ENCODE data around the gene NUDT9.
A peak's percentile ranks its signal among the peaks of the same experiment; 100 is the strongest.
"Not testable (repeated sequence)": the region's sequence is repeated elsewhere in the genome, so short reads cannot be mapped to it uniquely, and the experiment has no call there.

NUDT9 gene

DNA sequence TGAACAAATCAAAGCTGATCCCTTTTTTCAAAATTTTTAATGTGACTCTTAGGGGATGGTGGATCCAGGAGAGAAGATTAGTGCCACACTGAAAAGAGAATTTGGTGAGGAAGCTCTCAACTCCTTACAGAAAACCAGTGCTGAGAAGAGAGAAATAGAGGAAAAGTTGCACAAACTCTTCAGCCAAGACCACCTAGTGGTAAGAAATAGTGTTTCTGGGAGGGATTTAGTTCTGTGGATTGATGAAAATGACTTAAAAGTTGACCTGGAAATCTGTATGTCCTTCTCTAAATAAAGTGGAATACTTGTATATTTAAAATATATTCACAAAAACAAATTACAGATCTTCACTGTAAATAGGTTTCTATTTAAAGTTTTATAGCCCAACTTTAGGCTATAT, 29.2 kb downstream of the NUDT9 start:
- DNase-seq (ENCODE audit: low read depth, low spot score): no peak
- H3K27ac ChIP-seq: no peak overlapping the region

DNA sequence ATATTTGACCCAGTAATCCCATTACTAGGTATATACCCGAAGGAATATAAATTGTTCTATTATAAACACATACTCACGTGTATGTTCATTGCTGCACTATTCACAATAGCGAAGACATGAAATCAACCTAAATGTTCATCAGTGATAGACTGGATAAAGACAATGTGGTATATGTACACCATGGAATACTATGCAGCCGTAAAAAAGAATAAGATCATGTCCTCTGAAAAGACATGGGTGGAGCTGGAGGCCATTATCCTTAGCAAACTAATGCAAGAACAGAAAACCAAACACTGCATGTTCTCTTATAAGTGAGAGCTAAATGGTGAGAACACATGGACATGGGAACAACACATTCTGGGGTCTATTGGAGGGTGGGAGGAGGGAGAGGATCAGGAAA, 36.5 kb downstream of the NUDT9 start:
- H3K27ac ChIP-seq: no peak overlapping the region
- no peak for DNase-seq (ENCODE audit: low read depth, low spot score)

GRCh38 chr4:87461281-87461700, 38.9 kb downstream of the NUDT9 start:
- peak; percentile 16 for DNase-seq (ENCODE audit: low read depth, low spot score)
- peak overlapping the region; percentile 34 for H3K27ac ChIP-seq

DNA sequence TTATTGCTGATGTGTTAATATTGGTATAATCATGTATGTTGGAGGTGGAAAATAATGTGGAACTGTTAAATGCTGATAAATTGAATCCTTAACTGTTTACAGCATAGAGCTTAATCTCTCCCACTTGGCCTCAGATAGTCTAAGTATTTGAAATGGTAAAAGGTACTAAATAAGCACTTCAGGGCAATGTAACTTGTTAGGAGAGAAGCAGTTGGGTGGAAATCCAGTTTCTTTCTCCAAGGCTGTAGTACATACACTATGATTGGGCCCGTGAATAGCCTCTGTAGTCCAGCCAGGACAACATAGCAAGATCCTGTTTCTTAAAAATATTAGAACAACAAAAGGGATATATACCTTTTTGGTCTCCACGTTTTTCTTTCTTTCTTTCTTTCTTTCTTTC, 39.7 kb downstream of the NUDT9 start:
- DNase-seq (ENCODE audit: low read depth, low spot score): no peak
- no peak overlapping the region for H3K27ac ChIP-seq

GRCh38 chr4:87465739-87466366, 43.5 kb downstream of the NUDT9 start:
- DNase-seq (ENCODE audit: low read depth, low spot score): no peak
- H3K27ac ChIP-seq: no peak overlapping the region

- no peak overlapping the region for H3K27ac ChIP-seq
- DNase-seq (ENCODE audit: low read depth, low spot score): no peak
Measured at GRCh38 chr4:87469390-87469789, 47.0 kb downstream of the NUDT9 start.

- DNase-seq (ENCODE audit: low read depth, low spot score): no peak
- H3K27ac ChIP-seq: no peak overlapping the region
Measured at GRCh38 chr4:87476934-87477333, 54.6 kb downstream of the NUDT9 start.

- H3K27ac ChIP-seq: no peak overlapping the region
- no peak for DNase-seq (ENCODE audit: low read depth, low spot score)
Measured at GRCh38 chr4:87478732-87479250, 56.4 kb downstream of the NUDT9 start.

GRCh38 chr4:87481377-87481776, 59.0 kb downstream of the NUDT9 start:
- H3K27ac ChIP-seq: no peak overlapping the region
- DNase-seq (ENCODE audit: low read depth, low spot score): no peak

- H3K27ac ChIP-seq; DNase-seq (ENCODE audit: low read depth, low spot score): not testable (repeated sequence)
Measured at GRCh38 chr4:87483247-87483646, 60.9 kb downstream of the NUDT9 start.

GRCh38 chr4:87488666-87489065, 66.3 kb downstream of the NUDT9 start:
- not testable (repeated sequence) for DNase-seq (ENCODE audit: low read depth, low spot score); H3K27ac ChIP-seq

DNA sequence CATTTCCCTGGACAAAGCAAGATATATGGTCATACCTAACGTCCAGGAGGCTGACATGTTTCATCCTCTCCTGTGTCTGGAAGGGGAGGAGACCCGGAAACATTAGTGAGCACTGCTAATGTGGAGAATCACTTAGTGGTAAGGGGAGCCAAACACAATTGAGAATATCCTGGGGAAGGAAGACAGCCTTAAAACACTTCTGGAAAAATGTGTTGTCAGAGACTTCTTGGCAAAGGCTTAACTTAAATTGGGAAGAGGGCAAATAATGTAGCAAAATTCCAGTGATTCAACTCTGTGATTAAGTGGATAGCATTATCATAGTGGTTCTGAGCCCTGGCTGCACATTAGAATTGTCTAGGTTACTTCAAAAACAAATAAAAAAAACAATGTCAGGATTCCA, 67.3 kb downstream of the NUDT9 start:
- no peak overlapping the region for H3K27ac ChIP-seq
- no peak for DNase-seq (ENCODE audit: low read depth, low spot score)

- DNase-seq (ENCODE audit: low read depth, low spot score): no peak
- H3K27ac ChIP-seq: no peak overlapping the region
Measured at GRCh38 chr4:87490664-87491369, 68.4 kb downstream of the NUDT9 start.

DNA sequence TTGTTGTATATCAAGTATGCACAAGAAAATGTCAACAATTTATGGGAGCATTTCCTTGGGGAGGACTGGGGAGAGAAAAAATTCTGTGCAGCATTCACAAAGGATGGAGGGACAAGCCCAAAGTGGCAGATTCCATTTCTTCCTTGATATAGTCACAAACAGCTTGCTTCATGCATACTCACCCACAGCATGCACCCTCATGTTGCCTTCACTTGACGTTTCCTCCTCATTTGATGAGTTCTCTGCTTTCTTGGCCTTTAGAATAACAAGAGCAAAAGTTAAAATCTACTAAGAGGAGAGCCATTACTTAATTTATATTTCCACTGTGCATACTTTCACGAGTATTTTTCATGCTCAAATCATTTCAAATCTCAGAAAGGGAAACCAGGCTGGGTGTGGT, 69.1 kb downstream of the NUDT9 start:
- no peak overlapping the region for H3K27ac ChIP-seq
- DNase-seq (ENCODE audit: low read depth, low spot score): no peak

GRCh38 chr4:87491851-87492250, 69.5 kb downstream of the NUDT9 start:
- H3K27ac ChIP-seq; DNase-seq (ENCODE audit: low read depth, low spot score): not testable (repeated sequence)

DNA sequence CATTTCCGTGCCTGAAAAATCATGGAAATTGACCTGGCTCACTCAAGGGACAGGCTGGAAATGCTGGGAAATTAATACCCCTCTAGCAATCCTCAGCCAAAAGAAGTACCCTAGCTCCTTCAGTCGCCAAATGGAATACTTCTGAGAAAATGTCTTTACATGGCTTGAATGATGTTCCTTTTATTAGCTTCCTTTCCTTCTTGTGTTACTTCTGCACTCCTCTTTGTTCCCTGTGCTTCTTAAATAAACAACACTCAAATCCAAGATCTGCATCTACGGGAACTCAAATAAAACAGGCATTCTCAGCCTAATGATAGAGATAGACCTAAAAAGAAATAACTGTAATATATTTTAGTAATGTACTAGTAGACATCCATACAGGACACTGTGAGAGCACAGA, 70.7 kb downstream of the NUDT9 start:
- H3K27ac ChIP-seq: no peak overlapping the region
- DNase-seq (ENCODE audit: low read depth, low spot score): no peak

GRCh38 chr4:87497159-87497558, 74.8 kb downstream of the NUDT9 start:
- DNase-seq (ENCODE audit: low read depth, low spot score): no peak

DNA sequence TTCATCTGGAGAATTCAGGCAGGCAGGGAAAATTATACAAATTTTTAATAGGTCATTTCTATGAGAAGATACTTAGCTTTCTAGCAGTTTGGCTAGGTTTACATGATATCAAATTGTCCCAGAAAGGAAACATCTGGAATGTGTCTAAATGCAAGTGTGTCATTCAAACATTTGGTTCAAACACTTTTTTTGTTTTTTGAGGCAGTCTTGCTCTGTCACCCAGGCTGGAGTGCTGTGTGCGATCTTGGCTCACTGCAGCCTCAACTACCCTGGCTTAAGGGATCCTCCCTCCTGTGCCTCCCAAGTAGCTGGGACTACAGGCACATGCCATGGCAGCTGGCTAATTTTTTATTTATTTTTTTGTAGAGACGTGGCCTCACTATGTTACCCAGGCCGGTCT, 75.2 kb downstream of the NUDT9 start:
- no peak for DNase-seq (ENCODE audit: low read depth, low spot score)
- no peak overlapping the region for H3K27ac ChIP-seq

More at GRCh38 chr4:87497159-87497558, 74.8 kb downstream of the NUDT9 start:
- H3K27ac ChIP-seq: no peak overlapping the region

DNA sequence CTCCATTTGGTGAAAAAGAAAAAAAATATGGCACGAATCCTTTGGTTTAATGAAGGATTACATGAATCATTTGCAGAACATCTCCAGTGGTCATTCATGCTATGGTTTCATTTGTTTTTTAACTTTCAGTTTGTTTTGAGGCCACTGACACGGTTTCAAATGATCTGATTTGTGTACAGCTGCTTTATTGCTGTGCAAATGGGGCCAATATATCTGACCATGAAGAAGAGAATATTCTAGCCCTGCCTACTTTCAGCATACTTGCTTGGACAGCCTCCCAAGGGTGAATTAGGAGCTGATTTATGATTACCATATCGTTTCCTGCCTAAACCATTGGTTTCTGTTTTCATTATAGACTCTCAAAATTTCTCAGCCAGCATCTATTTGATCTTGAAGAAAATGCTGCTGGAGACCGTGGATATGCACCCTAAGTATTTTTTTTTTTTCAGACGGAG, 76.1 kb downstream of the NUDT9 start:
- no peak for DNase-seq (ENCODE audit: low read depth, low spot score)
- H3K27ac ChIP-seq: no peak overlapping the region

DNA sequence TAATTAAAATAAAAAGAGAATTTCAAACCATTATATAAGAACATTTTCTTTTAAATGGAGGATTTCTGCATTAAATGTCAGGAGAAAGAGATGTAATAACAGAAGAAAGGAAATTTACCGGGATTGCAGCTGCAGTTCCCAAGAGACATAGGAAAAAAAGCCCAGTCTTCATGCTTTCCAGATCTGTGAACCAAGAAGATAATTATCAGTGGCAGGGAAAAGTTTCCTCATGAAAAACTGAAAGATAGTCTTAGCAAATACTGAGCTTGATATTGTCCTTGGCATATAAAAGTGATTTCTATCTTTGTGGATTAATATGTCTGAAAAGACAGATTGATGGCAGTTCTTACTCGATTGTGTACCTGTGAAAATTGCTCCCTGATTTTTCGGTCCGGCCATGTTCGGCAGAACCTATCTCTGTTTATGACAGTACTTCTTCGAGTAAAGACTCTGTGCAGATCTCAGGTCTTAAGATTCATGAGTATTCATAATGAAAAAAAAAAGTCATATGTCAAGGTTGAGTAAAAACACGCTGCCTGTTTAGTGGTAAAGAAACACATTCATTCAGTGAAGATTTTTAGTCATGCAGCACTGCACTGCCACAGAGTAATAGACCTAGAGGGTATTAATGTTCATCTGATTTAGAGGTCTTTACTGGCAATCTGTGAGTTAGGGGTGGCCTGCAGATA, 77.2 kb downstream of the NUDT9 start:
- DNase-seq (ENCODE audit: low read depth, low spot score): no peak
- H3K27ac ChIP-seq: no peak overlapping the region

GRCh38 chr4:87500092-87500462, 77.7 kb downstream of the NUDT9 start:
- DNase-seq (ENCODE audit: low read depth, low spot score): no peak
- H3K27ac ChIP-seq: no peak overlapping the region

All from epithelial cell of prostate (primary cell).